ENCODE results near the gene ADAMTS17.

DNA sequence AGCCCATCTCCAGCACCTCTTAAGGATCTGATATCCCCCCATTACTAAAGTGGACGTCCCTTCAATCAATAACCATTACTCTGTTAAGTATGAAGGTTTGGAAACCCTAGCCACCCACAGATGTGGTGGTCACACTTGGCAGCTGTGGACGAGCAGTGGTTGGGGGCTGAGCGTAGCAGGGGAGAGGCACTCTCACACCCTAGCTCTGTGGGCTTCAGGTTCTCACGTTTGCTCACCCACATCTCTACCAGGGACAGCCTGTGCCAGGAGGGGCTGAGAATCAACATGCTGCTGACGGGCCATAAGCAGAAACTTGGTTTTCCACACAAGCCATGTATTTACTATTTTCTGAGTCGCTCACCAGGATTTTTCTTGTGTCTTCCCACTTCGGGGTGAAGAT lies 287.2 kb downstream of the ADAMTS17 start:
- TF ChIP-seq POLR2A (IDR thresholded peaks at IDR 0.05) = no peak
- TF ChIP-seq, protein P1, sequence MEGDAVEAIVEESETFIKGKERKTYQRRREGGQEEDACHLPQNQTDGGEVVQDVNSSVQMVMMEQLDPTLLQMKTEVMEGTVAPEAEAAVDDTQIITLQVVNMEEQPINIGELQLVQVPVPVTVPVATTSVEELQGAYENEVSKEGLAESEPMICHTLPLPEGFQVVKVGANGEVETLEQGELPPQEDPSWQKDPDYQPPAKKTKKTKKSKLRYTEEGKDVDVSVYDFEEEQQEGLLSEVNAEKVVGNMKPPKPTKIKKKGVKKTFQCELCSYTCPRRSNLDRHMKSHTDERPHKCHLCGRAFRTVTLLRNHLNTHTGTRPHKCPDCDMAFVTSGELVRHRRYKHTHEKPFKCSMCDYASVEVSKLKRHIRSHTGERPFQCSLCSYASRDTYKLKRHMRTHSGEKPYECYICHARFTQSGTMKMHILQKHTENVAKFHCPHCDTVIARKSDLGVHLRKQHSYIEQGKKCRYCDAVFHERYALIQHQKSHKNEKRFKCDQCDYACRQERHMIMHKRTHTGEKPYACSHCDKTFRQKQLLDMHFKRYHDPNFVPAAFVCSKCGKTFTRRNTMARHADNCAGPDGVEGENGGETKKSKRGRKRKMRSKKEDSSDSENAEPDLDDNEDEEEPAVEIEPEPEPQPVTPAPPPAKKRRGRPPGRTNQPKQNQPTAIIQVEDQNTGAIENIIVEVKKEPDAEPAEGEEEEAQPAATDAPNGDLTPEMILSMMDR (IDR thresholded peaks at IDR 0.05) = no peak

All from heart left ventricle (tissue), 13 donors.